K562 (cell line): ENCODE measurements around the gene LY6G6D. TPM values are rescaled to one million over a fixed set of nuclear protein-coding genes. Genes with fewer than 3 reads are reported as not detected.

Experiments used
- BCL6 ChIP-seq: fragments of 250-450 bp; sonication (Bioruptor Pico); IDR thresholded peaks from 2 replicates; pipeline ENCODE4 v1.4.0; 2020
- BDP1 ChIP-seq: IDR thresholded peaks from 3 replicates; pipeline ENCODE4 v1.6.1; 2011; ENCODE audit not compliant: insufficient read length, insufficient read depth
- CREB3 ChIP-seq: fragments of 450-650 bp; conservative IDR thresholded peaks from 2 replicates; pipeline ENCODE4 v1.6.1; 2016; ENCODE audit warnings: missing genetic modification characterization, low read depth, mild to moderate bottlenecking, missing compliant biosample characterization, moderate library complexity
- E2F4 ChIP-seq: sonication (generic); formaldehyde crosslinking; IDR thresholded peaks from 2 replicates; pipeline ENCODE4 v1.8.0; 2022; ENCODE audit warnings: mild to moderate bottlenecking, low read depth, missing genetic modification reagents
- FOXO4 ChIP-seq: fragments of 450-650 bp; formaldehyde crosslinking; IDR thresholded peaks from 2 replicates; pipeline ENCODE4 v1.4.0; 2020; ENCODE audit warnings: mild to moderate bottlenecking, moderate library complexity
- MTA1 ChIP-seq: fragments of 450-650 bp; IDR thresholded peaks from 2 replicates; pipeline ENCODE4 v1.6.1; 2017; ENCODE audit warnings: borderline replicate concordance
- SMAD3 ChIP-seq: fragments of 450-650 bp; formaldehyde crosslinking; conservative IDR thresholded peaks from 2 replicates; pipeline ENCODE4 v1.4.0; 2020; ENCODE audit warnings: mild to moderate bottlenecking
- SREBF1 ChIP-seq: fragments of 150-350 bp; IDR thresholded peaks from 2 replicates; pipeline ENCODE4 v1.6.1; 2014; ENCODE audit warnings: antibody characterized with exemption, low read depth, low read length, borderline replicate concordance
- ZHX1 ChIP-seq: fragments of 150-350 bp; conservative IDR thresholded peaks from 2 replicates; pipeline ENCODE4 v1.6.1; 2014; ENCODE audit warnings: low read length
- ZNF586 ChIP-seq: fragments of 450-650 bp; formaldehyde crosslinking; conservative IDR thresholded peaks from 2 replicates; pipeline ENCODE4 v1.4.0; 2020; ENCODE audit warnings: mild to moderate bottlenecking, moderate library complexity
- ZNF75A ChIP-seq: fragments of 450-650 bp; formaldehyde crosslinking; IDR thresholded peaks from 2 replicates; pipeline ENCODE4 v1.4.0; 2020; ENCODE audit warnings: mild to moderate bottlenecking
- polyA plus RNA-seq, 8 experiments: library from polyadenylated mRNA; depleted of rRNA in 4 of 8; stranded (reverse) in 5 of 8; unstranded in 3 of 8; fragments of >200 nt; fragmentation: Nextera tagmentation in 2 of 8; fragmentation: Illumina TruSeq in 1 of 8; extraction: Ambion mirVana in 2 of 8; extraction: Trizol in 1 of 8; gene quantifications; 2 replicates each; pipeline versions ENCODE4 v1.2.1 to v1.2.3, GENCODE V29; 2011 to 2014; ENCODE audit warnings: inconsistent platforms in 1 of 8, missing spikeins in 1 of 8
- total RNA-seq, 7 experiments: library from RNA; depleted of rRNA in 6 of 7; stranded (reverse); fragments of >200 nt in 6 of 7; fragmentation: Illumina TruSeq in 2 of 7; extraction: Trizol in 2 of 7; gene quantifications; 2 replicates each; pipeline versions ENCODE4 v1.2.1 to v1.2.3, GENCODE V29; 2011 to 2021; ENCODE audit warnings: low replicate concordance in 1 of 7
- TF ChIP-seq, protein P1 (sequence below): sonication (generic); formaldehyde crosslinking; IDR thresholded peaks from 2 replicates; pipeline ENCODE4 v1.8.1; 2023; ENCODE audit warnings: mild to moderate bottlenecking, missing genetic modification reagents
- TF ChIP-seq, protein P2 (sequence below), 2 experiments: fragments of 450-650 bp; conservative IDR thresholded peaks; 2 replicates each; pipeline ENCODE4 v1.6.1; 2017; ENCODE audit warnings: mild to moderate bottlenecking in 2 of 2, moderate library complexity in 2 of 2

LY6G6D gene
- total and polyA plus RNA-seq, 9 of the 15 experiments (the other 6 are each of a cell fraction or from before 2014, with no cell fraction given) = 0.30 to 0.38 TPM; not detected in 7

DNA sequence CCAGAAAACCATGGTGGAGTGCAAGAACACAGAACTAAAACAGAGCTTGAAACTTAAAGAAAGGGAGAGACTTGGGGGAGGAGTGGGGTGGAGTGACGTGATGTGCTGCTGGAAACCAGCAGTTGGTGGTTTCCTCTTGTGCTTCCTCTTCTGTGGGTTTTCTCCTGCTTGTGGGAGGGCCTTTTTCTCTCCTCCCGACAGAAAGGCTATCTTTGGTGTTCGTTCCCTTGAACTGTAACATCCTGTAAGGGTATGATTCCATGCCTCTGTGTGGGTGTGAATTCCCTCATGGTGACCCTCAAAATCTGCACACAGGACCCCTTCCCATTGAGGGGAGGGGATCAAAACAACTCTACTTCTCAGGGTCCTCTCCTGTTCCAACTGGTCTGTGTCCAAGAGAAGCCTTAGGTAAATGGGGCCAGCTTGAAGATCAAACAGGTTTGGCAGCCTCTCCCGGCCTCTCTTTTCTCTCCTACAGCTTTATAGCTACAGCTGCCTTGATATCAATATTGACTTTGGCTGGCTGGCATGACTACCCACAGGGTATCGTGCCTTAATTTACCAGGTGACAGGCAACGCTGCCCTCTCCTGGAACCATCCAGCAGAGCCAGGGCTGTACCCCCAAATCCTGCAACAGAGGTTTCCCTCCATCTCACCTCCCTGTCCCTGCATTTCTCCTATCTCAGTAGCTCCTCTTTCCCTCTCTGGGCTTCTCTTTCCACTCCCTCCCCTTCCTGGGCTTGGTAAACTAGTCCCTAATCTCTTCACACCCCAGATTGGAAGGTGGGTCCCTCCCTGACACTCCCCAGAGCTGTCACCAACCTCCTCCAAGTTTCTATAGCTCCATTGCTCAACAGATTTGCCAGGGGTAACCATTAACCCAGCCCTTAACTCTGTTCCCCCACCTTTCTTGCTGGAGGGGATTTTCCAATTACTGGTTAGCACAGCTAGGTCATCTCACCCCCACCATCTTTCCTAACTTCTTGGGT is 23.1 kb downstream of the LY6G6D start (continued):
- TF ChIP-seq, protein P1, sequence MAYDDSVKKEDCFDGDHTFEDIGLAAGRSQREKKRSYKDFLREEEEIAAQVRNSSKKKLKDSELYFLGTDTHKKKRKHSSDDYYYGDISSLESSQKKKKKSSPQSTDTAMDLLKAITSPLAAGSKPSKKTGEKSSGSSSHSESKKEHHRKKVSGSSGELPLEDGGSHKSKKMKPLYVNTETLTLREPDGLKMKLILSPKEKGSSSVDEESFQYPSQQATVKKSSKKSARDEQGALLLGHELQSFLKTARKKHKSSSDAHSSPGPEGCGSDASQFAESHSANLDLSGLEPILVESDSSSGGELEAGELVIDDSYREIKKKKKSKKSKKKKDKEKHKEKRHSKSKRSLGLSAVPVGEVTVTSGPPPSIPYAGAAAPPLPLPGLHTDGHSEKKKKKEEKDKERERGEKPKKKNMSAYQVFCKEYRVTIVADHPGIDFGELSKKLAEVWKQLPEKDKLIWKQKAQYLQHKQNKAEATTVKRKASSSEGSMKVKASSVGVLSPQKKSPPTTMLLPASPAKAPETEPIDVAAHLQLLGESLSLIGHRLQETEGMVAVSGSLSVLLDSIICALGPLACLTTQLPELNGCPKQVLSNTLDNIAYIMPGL = 0 out of 2 replicates have a peak, but pooled peaks have one; percentile 30
- peak; percentile 67 for TF ChIP-seq SMAD3 (CRISPR knock-in tag)
- TF ChIP-seq CREB3 (tag) = 0 out of 2 replicates have a peak, but pooled peaks have one; percentile 38
- no peak for TF ChIP-seq ZHX1
- no peak for TF ChIP-seq BDP1
- no peak for TF ChIP-seq ZNF75A (CRISPR knock-in tag)
- TF ChIP-seq SREBF1 = peak; percentile 61; the same call in 1 of the 2 replicates
- TF ChIP-seq, protein P2, sequence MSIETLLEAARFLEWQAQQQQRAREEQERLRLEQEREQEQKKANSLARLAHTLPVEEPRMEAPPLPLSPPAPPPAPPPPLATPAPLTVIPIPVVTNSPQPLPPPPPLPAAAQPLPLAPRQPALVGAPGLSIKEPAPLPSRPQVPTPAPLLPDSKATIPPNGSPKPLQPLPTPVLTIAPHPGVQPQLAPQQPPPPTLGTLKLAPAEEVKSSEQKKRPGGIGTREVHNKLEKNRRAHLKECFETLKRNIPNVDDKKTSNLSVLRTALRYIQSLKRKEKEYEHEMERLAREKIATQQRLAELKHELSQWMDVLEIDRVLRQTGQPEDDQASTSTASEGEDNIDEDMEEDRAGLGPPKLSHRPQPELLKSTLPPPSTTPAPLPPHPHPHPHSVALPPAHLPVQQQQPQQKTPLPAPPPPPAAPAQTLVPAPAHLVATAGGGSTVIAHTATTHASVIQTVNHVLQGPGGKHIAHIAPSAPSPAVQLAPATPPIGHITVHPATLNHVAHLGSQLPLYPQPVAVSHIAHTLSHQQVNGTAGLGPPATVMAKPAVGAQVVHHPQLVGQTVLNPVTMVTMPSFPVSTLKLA (conservative IDR thresholded peaks at IDR 0.05) = no peak
- peak; percentile 82 for TF ChIP-seq FOXO4 (CRISPR knock-in tag)
- peak; percentile 67; the same call in 1 of the 2 replicates for TF ChIP-seq BCL6 (CRISPR knock-in tag)
- TF ChIP-seq ZNF586 = peak; percentile 7; the same call in 1 of the 2 replicates
- peak; percentile 80 for TF ChIP-seq MTA1
- TF ChIP-seq E2F4 (CRISPR knock-in tag) = no peak
